Keratinocyte (primary cell): ENCODE measurements around the gene FNDC8.

ENCODE experiments used
- EZH2 ChIP-seq: IDR thresholded peaks from one replicate; pipeline ENCODE4 v1.6.1; 2012; ENCODE audit warnings: inconsistent platforms, mild to moderate bottlenecking, low read length, moderate library complexity
- TF ChIP-seq, protein P1 (sequence below), 3 experiments: IDR thresholded peaks in 1 of 3; conservative IDR thresholded peaks in 1 of 3; optimal IDR thresholded peaks in 1 of 3; 2 replicates in 2 of 3; 3 replicates in 1 of 3; pipeline versions ENCODE3 to v1.5.1; 2011; ENCODE audit warnings: low read length in 3 of 3, mild to moderate bottlenecking in 3 of 3, moderate library complexity in 2 of 3, control low read depth in 1 of 3, inconsistent platforms in 1 of 3; ENCODE audit not compliant: insufficient read depth in 2 of 3; ENCODE audit errors: extremely low read depth in 1 of 3

GRCh38 chr17:35135322-35135721, 13.9 kb downstream of the FNDC8 start:
- no peak for TF ChIP-seq EZH2
- TF ChIP-seq, protein P1, sequence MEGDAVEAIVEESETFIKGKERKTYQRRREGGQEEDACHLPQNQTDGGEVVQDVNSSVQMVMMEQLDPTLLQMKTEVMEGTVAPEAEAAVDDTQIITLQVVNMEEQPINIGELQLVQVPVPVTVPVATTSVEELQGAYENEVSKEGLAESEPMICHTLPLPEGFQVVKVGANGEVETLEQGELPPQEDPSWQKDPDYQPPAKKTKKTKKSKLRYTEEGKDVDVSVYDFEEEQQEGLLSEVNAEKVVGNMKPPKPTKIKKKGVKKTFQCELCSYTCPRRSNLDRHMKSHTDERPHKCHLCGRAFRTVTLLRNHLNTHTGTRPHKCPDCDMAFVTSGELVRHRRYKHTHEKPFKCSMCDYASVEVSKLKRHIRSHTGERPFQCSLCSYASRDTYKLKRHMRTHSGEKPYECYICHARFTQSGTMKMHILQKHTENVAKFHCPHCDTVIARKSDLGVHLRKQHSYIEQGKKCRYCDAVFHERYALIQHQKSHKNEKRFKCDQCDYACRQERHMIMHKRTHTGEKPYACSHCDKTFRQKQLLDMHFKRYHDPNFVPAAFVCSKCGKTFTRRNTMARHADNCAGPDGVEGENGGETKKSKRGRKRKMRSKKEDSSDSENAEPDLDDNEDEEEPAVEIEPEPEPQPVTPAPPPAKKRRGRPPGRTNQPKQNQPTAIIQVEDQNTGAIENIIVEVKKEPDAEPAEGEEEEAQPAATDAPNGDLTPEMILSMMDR (optimal IDR thresholded peaks at IDR 0.05 in 1 of 3, IDR thresholded peaks at IDR 0.05 in 1 of 3, conservative IDR thresholded peaks at IDR 0.05 in 1 of 3; ENCODE audit: extremely low read depth in 1 of 3, insufficient read depth in 2 of 3, low read length in 3 of 3) = no peak
